Stimulated activated CD4-positive, alpha-beta T cell treated with anti-CD3 and anti-CD28 coated beads, Interleukin-15, amount 100 ng/mL, for 24 hours (primary cell): ENCODE data around the gene AZU1.
"Not testable (repeated sequence)": the region's sequence is repeated elsewhere in the genome, so short reads cannot be mapped to it uniquely, and the experiment has no call there.

Experiments used
- DNase-seq: peaks from one replicate; pipeline ENCODE4 v3.0.0-alpha.2; 2020

The AZU1 gene

DNA sequence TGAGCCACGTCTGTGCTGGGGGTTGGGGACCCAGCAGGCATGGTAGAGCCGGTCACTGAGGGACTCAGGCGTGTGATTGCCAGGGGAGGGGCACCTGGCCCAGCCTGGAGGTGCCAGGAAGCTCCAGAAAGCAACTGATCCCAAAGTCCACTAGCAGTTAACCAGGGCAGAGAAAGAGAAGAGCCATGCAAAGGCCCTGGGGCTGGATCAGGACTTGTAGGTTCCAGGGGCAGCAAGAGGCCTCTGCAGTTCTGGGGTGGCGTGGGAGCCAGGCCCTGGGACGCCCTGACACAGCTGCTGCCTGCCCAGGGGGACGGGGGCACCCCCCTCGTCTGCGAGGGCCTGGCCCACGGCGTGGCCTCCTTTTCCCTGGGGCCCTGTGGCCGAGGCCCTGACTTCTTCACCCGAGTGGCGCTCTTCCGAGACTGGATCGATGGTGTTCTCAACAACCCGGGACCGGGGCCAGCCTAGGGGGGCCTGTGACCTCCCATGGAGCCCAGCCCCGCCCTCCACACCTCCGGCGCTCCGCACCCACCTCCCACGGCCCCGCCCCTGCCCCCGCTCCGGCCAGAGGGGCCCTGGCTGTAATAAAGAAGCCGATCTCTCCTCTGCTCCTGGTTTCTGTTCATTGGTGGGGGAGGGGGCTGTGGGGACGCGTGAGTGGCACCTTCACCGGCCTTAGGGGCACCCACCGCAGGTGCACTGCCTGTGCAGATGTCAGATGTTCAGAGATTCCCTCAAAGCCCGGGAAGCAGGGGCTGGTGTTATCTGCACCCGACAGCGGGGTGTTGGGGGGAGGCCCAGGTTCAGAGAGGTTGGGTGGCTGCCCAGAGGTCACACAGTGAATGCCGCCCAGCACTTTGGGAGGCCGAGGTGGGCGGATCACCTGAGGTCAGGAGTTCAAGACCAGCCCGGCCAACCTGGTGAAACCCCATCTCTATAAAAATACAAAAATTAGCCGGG, 4.1 kb downstream of the AZU1 start:
- DNase-seq: no peak

DNA sequence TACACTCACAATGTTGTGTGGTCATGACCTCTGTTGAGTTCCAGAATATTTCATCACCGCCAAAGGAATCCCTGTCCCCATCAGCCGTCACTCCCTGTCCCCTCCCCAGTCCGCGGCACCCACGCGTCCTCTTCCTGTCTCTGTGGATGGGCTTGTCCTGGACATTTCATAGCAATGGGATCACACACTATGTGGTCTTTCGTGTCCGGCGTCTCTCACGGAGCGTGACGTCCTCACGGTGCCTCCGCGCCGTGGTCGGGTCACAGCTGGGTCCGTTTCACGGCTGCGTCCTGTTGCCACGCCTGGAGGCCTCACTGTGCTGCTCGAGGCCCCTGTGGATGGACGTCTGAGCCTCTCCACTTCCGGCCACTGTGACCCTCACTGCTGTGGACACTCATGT, 6.6 kb downstream of the AZU1 start:
- DNase-seq: no peak

DNA sequence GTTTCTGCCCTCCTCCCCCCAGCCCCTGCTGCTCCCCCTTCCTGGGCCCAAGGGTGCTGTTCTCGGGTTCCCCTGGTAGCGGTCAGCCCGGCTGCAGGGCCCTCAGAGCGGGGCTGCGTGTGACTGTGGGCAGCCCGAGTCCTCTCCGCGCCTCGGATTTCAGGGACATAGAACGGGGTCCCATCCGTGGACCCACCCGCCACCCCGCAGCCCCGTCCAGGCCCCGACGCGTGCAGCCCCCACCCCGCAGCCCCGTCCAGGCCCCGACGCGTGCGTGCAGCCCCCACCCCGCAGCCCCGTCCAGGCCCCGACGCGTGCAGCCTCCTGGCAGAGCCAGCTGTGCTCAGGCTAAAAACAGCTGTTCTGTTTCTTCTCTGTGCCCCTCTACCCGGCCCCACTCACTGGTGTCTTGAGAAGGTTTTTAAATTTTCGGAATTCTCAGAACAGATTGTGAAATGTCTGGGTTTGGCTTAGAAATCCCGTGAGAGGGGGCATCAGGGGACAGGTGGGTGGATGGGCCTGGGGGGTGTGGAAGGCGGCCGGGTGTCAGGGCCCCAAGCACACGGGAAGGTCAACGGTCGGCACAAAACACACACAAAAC, 7.7 kb downstream of the AZU1 start:
- DNase-seq: no peak

DNA sequence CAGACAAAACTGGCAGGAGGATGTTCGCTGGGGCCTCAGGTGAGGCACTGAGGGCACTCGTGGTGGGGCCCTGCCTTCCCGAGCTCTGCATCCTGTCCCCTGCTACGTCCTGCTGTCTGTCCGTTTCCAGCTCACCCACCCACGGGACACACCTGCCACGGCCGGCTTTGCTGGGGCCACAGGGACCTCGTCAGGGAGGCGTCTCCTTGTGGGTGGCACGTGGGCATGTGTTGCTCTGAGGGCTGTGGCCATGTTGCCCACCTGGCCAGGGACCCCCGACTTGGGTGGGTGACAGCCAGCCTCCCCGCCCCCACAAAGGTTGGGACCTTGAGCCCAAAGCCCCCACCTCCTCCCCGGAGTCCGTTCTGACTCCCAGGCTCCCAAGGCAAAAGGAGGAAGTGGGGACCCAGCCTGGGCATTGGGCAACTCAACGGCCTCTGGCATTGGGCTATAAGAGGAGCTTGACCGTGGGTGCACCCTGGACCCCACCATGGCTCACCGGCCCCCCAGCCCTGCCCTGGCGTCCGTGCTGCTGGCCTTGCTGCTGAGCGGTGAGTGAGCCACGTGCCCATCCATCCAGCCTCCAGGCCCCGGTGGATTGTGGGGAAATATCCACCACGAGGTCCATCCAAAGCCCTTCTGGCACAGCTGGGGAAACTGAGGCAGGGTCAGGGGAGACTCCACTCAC, 13.0 kb downstream of the AZU1 start, which contains the start of gene PRTN3:
TSS of gene PRTN3 (plus strand) at position 481 of the 688 bp plus-strand sequence. CDS start at position 491, 10 bp downstream.
- no peak for DNase-seq

DNA sequence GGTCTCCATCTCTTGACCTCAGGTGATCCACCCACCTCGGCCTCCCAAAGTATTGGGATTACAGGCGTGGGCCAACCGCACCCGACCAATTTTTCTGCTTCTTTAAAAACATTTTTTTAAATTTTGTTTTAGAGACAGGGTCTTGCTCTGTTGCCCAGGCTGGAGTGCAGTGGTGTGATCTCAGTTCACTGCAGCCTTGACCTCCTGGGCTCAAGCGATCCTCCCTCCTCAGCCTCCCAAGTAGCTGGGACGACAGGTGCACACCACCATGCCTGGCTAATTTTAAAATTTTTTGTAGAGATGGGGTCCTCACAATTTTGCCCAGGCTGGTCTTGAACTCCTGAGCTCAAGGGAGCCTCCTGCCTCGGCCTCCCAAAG, 15.2 kb downstream of the AZU1 start:
- not testable (repeated sequence) for DNase-seq

DNA sequence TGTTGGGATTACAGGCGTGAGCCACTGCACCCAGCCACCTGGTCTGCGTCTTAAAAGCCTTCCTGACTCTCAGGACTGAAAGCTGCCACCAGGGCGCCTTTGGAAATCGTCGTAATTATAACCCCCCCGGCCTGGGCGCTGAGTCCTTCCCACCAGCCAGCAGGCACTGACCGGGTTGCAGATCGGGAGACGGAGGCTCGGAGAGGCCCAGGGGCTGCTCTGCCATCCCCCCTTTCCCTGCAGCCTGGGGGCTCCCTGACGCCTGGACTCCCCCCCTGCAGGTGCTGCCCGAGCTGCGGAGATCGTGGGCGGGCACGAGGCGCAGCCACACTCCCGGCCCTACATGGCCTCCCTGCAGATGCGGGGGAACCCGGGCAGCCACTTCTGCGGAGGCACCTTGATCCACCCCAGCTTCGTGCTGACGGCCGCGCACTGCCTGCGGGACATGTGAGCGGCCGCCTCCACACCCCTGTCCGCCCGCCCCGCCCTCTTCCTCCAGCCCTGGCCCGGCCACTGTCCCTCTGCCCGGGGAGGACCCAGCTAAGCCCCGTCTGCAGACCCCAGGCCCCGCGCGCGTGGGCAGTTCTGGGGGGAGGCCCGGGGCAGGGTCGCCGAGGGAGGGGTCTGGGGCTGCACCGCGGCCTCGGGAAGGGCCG, 15.7 kb downstream of the AZU1 start:
- DNase-seq: no peak

DNA sequence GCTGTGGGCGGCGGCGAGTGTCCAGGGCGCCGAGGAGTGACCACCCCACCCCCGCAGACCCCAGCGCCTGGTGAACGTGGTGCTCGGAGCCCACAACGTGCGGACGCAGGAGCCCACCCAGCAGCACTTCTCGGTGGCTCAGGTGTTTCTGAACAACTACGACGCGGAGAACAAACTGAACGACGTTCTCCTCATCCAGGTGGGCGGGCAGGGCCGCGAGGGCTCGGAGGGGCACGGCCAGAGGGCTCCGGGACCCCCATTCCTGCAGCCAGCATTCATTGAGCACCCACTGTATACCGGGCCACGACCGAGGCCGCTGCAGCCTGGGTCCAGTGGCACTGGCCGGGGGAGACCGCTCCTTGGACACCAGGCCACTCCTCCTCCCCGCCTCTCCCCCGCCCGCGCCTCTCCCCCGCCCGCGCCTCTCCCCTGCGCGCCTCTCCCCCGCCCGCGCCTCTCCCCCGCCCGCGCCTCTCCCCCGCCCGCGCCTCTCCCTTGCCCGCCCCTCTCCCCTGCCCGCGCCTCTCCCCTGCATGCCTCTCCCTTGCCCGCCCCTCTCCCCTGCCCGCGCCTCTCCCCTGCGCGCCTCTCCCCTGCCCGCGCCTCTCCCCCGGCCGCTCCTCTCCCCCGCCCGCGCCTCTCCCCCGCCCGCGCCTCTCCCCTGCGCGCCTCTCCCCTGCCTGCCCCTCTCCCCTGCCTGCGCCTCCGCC, 16.4 kb downstream of the AZU1 start:
- no peak for DNase-seq

DNA sequence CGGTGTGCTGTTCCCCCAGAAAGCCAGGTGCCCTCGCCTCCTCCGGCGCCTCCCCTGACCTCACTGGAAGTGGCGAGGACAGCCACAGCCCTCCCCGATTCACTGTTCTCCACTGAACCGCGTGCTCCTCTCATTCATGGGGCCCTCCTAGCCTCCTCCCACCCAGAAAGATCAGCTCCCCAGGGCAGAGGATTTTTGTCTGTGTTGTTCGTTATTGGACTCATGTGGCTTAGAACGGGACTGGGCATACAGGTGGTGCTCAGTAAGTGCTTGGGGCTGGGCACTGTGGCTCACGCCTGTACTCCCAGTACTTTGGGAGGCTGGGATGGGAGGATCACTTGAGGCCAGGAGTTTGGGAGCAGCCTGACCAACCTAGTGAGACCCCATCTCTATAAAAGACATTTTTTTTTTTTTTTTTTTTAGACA, 16.9 kb downstream of the AZU1 start:
- no peak for DNase-seq

DNA sequence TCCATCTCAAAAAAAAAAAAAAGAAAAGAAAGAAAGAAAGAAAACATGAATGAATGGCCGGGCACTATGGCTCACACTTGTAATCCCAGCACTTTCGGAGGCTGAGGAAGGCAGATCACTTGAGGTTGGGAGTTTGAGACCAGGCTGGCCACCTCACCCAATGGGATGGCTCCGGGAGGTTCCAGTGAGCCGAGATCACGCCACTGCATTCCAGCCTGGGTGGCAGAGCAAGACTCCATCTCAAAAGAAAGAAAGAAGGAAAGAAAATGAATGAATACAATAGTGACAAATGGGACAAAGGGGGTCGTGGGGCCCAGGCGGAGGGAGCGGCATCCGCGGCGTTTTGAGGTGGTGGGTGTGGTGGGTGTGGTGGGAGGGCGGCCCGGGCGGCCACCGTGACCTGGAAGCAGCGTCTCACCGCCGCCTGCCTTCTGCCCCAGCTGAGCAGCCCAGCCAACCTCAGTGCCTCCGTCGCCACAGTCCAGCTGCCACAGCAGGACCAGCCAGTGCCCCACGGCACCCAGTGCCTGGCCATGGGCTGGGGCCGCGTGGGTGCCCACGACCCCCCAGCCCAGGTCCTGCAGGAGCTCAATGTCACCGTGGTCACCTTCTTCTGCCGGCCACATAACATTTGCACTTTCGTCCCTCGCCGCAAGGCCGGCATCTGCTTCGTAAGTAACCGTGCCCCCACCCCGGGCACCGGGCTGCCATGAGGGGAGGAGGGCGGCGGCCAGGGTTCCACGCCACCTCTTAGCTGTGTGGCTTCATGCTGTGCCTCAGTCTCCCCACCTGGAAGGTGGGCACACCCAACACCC, 18.3 kb downstream of the AZU1 start:
- no peak for DNase-seq

DNA sequence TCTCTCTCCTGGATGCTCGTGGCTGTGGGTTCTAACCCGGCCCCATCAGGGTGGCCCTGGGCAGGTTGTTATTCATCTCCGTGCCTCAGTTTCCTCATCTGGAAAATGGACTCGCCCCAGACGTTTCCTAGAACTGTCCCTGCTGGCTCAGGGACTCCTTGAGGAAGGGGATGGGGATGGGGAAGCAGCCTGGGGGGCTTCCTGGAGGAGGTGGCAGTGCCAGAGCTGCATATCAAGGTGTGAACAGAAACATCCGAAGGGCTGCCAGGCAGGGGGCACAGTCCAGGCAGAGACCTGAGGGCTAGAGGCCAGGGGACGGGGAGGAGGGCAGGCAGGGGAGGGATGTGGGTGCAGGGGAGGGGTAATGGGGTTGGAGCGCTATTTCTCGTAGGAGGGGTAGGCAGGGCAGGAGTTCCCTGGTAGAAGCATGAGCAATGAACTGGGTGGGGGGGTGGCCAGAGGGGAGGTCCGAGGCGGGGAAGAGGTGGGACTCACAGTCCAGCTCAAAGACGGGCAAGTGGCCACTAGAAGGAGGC, 20.8 kb downstream of the AZU1 start:
- DNase-seq: no peak

DNA sequence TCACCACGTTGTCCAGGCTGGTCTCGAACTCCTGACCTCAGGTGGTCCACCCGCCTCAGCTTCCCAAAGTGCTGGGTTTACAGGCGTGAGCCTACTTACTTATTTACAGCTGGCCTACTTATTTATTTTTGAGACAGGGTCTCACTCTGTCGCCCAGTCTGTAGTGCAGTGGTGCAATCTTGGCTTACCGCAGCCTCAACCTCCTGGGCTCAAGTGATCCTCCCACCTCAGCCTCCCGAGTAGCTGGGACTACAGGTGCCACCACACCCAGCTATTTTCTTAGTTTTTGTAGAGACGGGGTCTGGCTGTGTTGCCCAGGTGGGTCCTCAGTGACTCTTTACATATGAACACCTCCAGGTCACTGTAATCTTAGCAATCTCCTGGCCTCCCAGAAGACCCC, 21.6 kb downstream of the AZU1 start:
- not testable (repeated sequence) for DNase-seq

DNA sequence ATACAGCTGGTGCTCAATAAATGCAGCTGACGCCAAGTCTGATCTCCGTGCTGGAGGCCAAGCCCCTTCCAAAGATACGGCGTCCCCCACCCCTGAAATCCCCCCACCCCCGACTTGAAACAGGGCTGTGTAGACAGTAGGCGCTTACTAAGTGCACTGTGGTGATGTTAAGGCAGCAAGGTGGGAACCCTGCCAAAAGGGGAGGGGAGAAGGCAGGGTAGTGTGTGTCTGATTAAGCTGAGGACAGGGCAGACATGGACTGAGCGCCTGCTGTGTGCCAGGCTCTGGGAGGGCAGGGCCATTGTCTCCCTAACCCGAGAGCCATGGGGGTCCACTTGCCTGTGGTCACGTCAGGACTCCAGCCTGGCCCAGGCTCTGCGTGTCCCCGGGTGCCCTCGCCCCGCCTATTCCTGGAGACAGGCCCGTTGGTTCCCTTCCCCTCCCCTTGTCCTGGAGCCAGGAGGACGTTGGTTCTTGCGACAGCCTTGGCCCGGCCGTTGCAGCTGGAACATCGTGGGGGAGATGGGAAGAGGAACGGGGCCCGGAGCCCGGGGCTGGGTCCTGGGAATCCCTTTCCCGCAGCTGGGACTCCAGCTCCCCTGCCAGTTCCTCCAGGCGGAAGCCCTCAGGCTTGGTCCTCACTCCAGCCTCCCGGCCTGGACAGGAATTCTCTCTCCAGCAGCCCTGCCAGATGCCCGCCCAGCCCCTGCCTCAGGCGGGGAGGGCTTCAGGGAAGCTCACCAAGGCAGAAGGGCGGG, 22.8 kb downstream of the AZU1 start:
- DNase-seq: no peak

DNA sequence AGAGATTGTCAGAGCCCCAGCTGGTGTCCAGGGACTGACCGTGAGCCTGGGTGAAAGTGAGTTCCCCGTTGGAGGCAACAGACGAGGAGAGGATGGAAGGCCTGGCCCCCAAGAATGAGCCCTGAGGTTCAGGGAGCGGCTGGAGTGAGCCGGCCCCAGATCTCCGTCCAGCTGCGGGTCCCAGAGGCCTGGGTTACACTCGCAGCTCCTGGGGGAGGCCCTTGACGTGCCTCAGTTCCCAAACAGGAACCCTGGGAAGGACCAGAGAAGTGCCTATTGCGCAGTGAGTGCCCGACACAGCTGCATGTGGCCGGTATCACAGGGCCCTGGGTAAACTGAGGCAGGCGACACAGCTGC, 23.3 kb downstream of the AZU1 start:
- DNase-seq: no peak

DNA sequence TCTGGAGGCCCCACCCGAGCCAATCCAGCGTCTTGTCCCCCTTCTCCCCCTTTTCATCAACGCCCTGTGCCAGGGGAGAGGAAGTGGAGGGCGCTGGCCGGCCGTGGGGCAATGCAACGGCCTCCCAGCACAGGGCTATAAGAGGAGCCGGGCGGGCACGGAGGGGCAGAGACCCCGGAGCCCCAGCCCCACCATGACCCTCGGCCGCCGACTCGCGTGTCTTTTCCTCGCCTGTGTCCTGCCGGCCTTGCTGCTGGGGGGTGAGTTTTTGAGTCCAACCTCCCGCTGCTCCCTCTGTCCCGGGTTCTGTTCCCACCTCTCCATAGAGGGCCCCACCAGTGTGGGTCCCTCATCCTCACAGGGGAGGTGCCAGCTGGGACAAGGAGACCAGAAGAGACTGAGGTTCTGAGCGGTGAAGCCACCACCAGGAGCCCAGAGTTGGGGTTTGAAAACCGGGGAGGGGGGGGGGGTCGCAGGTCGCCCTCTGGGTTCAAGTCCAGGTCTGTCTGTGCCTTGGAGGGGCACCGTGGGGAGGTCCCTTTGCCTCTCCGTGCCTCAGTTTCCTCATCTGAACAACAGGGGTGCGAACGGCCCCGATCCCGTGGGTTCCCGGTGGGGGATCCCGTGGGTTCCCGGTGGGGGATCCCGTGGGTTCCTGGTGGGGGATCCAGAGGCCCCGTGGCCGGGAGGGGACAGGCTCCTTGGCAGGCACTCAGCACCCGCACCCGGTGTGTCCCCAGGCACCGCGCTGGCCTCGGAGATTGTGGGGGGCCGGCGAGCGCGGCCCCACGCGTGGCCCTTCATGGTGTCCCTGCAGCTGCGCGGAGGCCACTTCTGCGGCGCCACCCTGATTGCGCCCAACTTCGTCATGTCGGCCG, 24.7 kb downstream of the AZU1 start, which contains the start of gene ELANE:
TSS of gene ELANE (plus strand) at position 168 of the 878 bp plus-strand sequence. CDS start at position 194, 26 bp downstream.
- no peak for DNase-seq

DNA sequence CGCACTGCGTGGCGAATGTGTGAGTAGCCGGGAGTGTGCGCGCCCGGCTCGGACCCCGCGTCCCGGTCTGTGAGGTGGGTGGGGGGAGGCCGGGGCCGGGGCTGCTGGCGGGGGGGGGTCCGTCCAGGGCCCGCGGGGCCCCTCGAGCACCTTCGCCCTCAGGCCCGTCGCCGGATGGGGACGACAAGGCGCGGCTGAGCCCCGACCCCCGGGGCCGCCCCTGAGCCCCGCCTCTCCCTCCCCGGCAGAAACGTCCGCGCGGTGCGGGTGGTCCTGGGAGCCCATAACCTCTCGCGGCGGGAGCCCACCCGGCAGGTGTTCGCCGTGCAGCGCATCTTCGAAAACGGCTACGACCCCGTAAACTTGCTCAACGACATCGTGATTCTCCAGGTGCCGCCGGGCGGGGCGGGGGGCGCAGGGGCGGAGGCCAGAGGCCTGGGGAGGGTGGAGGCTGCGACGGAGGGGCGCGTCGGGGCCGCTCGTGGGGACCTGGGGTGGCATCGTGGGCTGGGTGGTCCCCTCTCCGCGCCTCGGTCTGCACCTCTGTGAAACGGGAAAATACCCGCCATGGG, 25.5 kb downstream of the AZU1 start:
- no peak for DNase-seq

DNA sequence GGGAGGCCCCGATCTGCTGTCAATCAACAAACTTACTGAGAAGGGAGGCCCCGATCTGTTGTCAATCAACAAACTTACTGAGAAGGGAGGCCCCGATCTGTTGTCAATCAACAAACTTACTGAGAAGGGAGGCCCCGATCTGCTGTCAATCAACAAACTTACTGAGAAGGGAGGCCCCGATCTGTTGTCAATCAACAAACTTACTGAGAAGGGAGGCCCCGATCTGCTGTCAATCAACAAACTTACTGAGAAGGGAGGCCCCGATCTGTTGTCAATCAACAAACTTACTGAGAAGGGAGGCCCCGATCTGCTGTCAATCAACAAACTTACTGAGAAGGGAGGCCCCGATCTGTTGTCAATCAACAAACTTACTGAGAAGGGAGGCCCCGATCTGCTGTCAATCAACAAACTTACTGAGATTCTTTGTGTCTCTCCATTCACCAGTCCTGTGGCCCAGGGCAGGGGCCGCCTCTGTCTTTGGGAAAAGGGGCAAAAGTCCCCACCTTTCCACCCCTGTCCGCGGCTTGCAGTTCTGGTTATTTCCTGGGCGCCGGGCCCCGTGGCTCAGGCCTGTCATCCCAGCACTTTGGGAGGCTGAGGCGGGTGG, 26.1 kb downstream of the AZU1 start:
- not testable (repeated sequence) for DNase-seq

DNA sequence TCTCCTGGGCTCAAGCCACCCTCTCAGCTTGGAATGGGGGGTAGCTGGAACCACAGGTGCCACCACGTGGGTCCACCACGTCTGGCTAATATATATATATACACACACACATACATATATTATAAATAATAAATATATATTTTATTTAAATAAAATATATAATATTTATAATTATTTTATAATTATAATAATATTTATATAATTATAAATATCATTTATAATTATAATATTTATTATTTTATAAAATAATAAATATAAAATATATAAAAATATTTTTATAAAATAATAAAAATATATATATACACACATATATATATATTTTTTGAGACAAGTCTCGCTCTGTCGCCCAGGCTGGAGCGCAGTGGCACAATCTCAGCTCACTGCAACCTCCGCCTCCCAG, 26.9 kb downstream of the AZU1 start:
- DNase-seq: no peak

DNA sequence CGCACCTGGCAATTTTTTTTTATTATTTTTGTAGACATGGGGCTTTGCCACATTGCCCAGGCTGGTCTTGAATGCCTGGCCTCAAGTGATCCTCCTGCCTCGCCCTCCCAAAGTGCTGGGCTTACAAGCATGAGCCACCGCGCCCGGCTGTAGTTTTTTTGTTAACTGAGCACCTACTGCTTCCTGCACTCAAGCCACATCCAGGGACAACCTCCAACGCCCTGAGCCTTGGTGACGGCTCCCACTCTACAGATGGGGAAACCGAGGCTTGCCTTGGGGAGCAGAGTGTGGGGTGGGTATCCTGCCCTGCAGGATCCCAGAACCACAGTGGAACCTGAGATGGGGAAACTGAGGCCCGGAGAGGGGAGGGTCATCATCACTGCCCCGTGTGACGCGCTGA, 27.5 kb downstream of the AZU1 start:
- no peak for DNase-seq
